HUES64 (cell line): Measurements from ENCODE around the gene RBM38.

Experiments used
- H3K27ac ChIP-seq: 2 replicates; pipeline ENCODE4 v1.7.0; 2013; ENCODE audit warnings: low read depth, low read length, inconsistent platforms
- H3K27me3 ChIP-seq: 2 replicates; pipeline ENCODE4 v1.6.1; 2013; ENCODE audit warnings: mild to moderate bottlenecking, low read length; ENCODE audit not compliant: insufficient read depth
- H3K36me3 ChIP-seq: 2 replicates; pipeline ENCODE4 v1.6.1; 2013; ENCODE audit warnings: mild to moderate bottlenecking, low read length; ENCODE audit not compliant: insufficient read depth
- H3K4me1 ChIP-seq: 2 replicates; pipeline ENCODE4 v1.6.1; 2013; ENCODE audit warnings: mild to moderate bottlenecking, low read length, moderate library complexity; ENCODE audit not compliant: insufficient read depth
- H3K4me3 ChIP-seq: 2 replicates; pipeline ENCODE4 v1.5.1; 2013; ENCODE audit warnings: mild to moderate bottlenecking, low read length, moderate library complexity
- H3K9ac ChIP-seq: 2 replicates; pipeline ENCODE4 v1.6.1; 2013; ENCODE audit warnings: mild to moderate bottlenecking, low read depth, low read length
- H3K9me3 ChIP-seq: 2 replicates; pipeline ENCODE4 v1.6.1; 2013; ENCODE audit warnings: low read depth, low read length; ENCODE audit not compliant: insufficient read depth
- WGBS: fragments of 150-250, 120-280 bp; methylation state at CpG from one replicate; pipeline ENCODE4 v1.1.7; 2013; ENCODE audit warnings: missing lambda C conversion rate; 5-methylcytosine and 5-hydroxymethylcytosine counted together

The RBM38 gene

DNA sequence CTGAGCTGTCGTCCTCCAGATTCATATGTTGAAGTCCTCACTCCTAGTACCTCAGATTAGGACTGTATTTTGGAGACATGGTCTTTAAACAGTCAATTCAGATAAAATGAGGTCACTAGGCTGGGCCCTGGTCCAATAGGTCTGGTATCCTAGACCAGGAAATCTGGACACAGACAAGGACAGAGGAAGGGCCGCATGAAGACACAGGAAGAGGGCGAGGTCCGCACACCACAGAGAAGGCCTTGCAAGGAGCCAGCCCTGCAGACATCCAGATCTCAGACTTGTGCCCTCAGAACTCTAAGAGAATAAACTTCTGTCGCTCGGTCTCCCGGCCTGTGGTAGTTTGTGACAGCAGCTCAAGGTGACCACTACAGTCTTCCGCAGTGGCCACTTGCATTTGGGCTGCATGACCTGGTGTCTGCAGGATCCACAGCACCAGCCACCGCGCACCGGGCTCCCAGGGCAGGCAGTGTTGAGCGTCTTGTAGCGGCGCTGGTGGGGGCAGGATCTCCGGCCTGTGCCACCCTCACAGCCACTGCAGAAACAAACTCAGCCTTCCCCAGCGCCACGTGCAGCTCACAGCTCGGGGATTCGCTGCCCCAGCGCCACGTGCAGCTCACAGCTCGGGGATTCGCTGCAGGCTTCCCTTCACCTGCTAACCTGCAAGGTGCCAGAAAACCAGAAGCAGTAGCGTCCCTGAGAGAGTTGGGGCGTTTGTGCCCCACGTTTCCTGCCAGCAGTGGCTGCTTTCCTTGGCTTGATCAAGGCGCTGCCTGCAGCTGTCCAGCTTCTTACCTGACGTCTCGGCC, 6.0 kb upstream of the RBM38 start:
- no peak overlapping the region for H3K27ac ChIP-seq

DNA sequence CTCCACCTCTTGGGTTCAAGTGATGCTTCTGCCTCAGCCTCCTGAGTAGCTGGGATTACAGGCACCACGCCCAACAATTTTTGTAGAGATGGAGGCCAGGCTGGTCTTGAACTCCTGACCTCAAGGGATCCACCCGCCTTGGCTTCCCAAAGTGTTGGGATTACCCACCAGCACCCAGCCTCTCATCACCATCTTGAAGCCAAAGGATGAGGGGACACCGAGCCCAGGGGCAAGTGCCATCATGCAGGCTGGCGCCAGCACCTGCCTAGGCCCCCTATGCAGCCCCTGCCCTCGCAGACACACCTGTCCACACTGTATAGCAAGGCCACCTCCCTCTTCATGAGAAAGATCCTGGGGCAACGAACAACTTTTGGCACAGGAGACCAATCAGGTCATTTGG, 5.3 kb upstream of the RBM38 start:
- Histone ChIP-seq H3K9me3 (no peaks in the 10 kb centered on the region), H3K27ac (no peak overlapping the region), H3K4me1 (peaks cover 12% of the 10 kb centered on the region; the same call in 1 of the 2 replicates), H3K4me3 (no peak overlapping the region), H3K27me3 (peaks cover 12% of the 10 kb centered on the region), H3K9ac (no peak overlapping the region), H3K36me3 (no peaks in the 10 kb centered on the region)
- 90% methylated on average over 6 of the region's 6 CpGs for WGBS

More for the DNA sequence above, 6.0 kb upstream of the RBM38 start:
- no peak overlapping the region for H3K4me3 ChIP-seq
- H3K9ac ChIP-seq: no peak overlapping the region
- H3K9me3 ChIP-seq: no peaks in the 10 kb centered on the region
- peaks cover 7% of the 10 kb centered on the region for H3K27me3 ChIP-seq
- peaks cover 7% of the 10 kb centered on the region; the same call in 1 of the 2 replicates for H3K4me1 ChIP-seq
- 95% methylated on average over 29 of the region's 29 CpGs for WGBS
- no peaks in the 10 kb centered on the region for H3K36me3 ChIP-seq

DNA sequence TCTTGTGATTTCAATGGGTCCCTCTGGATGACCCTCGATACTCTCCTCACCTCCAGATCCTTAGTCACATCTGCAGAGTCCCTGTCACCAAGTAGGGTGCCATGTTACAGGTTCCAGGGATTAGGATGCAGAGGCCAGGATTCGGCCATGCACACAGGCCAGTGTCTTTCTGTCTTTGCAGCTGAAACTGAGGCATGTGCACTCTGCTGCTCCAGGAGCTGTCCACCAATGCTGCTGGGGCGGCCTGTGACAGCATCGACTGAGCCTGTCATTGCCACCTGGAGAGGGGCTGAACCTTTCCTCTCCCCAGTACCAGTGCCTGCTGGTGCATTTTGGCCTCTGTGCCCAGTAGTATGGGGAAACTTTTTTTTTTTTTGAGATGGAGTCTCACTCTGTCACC, 4.4 kb upstream of the RBM38 start:
- no peak overlapping the region for H3K9ac ChIP-seq
- H3K27me3 ChIP-seq: peaks cover 12% of the 10 kb centered on the region
- H3K4me3 ChIP-seq: no peak overlapping the region
- WGBS: 95% methylated on average over 4 of the region's 4 CpGs
- H3K4me1 ChIP-seq: peaks cover 12% of the 10 kb centered on the region; the same call in 1 of the 2 replicates
- H3K27ac ChIP-seq: no peak overlapping the region
- no peaks in the 10 kb centered on the region for H3K36me3 ChIP-seq
- no peaks in the 10 kb centered on the region for H3K9me3 ChIP-seq

DNA sequence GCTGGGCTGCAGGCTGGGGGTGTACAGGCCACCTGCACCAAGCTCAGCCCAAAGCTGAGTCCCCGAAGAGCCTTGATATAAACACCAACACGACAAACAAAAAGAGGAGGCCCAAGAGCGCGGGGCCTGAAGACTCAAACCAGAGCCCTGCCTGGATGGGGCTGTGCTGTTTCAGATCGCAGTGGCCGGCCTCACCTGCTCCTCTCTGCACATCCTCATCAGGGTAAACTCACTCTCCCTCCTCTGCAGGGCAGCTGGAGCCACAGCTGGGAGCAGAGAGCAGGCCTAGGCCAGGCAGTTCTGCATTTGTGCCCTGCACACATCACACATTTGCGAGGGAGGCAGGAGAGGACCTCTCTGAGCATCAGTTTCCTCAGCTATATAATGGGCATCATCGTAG, 3.7 kb upstream of the RBM38 start:
- Histone ChIP-seq H3K9ac (no peak overlapping the region), H3K9me3 (no peaks in the 10 kb centered on the region), H3K36me3 (no peaks in the 10 kb centered on the region), H3K4me3 (no peak overlapping the region), H3K27me3 (peaks cover 12% of the 10 kb centered on the region), H3K4me1 (peaks cover 17% of the 10 kb centered on the region; the same call in 1 of the 2 replicates), H3K27ac (no peak overlapping the region)
- 94% methylated on average over 8 of the region's 8 CpGs for WGBS

DNA sequence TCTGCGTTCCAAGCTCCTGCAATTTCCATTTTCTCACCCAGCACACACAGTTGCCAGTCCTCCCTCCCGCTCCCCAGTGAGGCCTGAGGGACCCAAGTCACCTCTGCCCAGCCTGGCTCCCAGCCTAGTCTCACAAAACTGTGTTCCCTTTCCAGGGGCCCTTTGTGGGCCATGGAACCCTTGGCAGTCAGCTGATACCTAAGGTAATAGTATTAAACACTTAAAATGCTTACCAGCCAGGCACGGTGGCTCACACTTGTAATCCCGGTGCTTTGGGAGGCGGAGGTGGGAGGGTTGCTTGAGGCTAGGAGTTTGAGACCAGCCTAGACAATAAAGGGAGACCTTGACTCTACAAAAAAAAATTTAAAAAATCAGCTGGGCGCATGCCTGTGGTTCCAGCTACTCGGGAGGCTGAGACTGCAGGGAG, 3.2 kb upstream of the RBM38 start:
- peaks cover 12% of the 10 kb centered on the region for H3K27me3 ChIP-seq
- peaks cover under 1% of the 10 kb centered on the region for H3K36me3 ChIP-seq
- H3K9me3 ChIP-seq: no peaks in the 10 kb centered on the region
- H3K4me1 ChIP-seq: peaks cover 20% of the 10 kb centered on the region; the same call in 1 of the 2 replicates
- H3K9ac ChIP-seq: no peak overlapping the region
- H3K27ac ChIP-seq: no peak overlapping the region
- H3K4me3 ChIP-seq: no peak overlapping the region
- 91% methylated on average over 7 of the region's 7 CpGs for WGBS

DNA sequence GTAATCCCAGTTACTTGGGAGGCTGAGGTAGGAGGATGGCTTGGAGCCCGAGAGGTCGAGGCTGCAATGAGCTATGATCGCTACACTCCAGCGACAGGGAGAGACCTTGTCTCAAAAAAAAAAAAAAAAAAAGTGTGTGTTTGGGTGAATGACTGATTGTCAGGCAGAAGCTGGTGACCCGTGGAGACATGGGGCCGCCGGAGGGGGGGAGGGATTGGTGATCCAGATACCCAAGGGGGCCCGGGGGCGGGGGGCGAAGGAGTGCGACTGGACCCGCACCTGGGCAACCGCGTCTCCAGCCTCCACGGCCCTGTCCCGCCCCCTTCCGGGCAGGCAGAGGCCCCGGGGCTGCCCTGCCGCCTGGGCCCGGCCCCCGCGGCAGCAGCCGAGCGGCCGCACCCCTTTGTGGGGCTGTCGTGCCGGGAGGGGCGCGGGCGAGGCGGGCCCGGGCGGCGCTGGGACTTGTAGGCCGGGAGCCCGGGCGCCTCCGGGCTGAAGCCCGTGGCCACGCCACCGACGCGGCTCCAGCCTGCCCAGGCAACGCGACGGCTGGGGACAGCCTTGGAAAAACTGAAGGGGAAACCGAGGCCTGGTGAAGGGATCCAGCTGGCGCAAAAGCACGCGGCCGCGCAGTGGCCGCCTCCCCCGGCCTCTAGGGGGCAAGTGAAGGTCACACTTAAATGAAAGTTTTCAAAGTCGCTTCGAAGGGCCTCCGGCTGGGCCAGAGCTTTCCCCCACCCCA, 2.1 kb upstream of the RBM38 start:
- 6% methylated on average over 57 of the region's 57 CpGs for WGBS
- Histone ChIP-seq H3K27me3 (peaks cover 12% of the 10 kb centered on the region), H3K9ac (peak overlapping the region; percentile 39)

DNA sequence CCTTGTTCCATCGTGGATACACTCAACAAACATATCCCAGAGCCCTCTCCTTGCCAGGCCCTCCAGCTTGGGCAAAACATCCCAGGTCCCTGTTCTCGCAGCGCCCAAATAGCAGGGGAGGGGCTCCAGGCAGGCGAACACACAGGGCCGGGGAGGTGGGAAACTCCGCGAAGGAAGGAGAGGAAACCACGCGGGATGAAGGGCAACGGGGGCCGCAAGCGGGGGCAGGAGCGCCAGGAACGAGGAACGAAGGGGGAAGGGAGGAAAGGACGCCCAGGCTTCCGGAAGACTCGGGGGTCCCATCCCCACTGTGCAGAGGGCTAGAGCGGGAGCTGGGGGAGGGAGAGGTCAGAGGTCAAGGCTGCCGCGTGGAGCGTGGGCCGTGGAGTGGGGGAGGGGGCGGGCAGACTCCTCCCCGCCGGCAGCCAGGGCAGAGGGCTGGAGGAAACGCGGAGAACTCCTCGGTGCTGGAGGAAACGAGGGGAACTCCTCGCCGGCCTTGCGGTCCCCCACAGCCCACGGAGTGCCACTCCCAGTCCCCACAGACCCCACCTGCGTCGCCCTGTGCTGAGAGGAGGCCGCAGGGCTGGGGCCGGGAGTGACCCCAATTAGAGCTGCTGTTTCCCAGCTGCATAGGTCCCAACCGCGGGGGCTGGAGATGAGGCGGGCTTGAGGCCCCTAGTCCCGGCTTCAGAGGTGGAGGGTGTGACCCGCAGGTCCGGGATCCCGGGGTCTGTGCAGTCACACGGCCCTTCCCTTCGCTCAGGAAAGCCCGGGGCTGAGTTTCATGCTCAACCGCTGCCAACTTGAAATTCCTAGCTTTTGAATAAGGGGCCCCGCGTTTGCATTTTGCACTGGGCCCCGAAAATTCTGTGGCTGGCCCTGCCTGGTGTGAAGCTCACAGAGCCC, 1.2 kb upstream of the RBM38 start:
- Histone ChIP-seq H3K9me3 (no peaks in the 10 kb centered on the region), H3K9ac (peak overlapping the region; percentile 39), H3K4me3 (peak overlapping the region; percentile 43), H3K27ac (no peak overlapping the region; the same call in 1 of the 2 replicates), H3K27me3 (peaks cover 12% of the 10 kb centered on the region), H3K4me1 (peaks cover 27% of the 10 kb centered on the region), H3K36me3 (peaks cover 20% of the 10 kb centered on the region)
- WGBS: 13% methylated on average over 52 of the region's 52 CpGs

More for the DNA sequence above, 2.1 kb upstream of the RBM38 start:
- peaks cover 12% of the 10 kb centered on the region for H3K36me3 ChIP-seq
- H3K9me3 ChIP-seq: no peaks in the 10 kb centered on the region
- H3K27ac ChIP-seq: no peak overlapping the region; the same call in 1 of the 2 replicates
- H3K4me3 ChIP-seq: peak overlapping the region; percentile 43
- peaks cover 23% of the 10 kb centered on the region; the same call in 1 of the 2 replicates for H3K4me1 ChIP-seq

DNA sequence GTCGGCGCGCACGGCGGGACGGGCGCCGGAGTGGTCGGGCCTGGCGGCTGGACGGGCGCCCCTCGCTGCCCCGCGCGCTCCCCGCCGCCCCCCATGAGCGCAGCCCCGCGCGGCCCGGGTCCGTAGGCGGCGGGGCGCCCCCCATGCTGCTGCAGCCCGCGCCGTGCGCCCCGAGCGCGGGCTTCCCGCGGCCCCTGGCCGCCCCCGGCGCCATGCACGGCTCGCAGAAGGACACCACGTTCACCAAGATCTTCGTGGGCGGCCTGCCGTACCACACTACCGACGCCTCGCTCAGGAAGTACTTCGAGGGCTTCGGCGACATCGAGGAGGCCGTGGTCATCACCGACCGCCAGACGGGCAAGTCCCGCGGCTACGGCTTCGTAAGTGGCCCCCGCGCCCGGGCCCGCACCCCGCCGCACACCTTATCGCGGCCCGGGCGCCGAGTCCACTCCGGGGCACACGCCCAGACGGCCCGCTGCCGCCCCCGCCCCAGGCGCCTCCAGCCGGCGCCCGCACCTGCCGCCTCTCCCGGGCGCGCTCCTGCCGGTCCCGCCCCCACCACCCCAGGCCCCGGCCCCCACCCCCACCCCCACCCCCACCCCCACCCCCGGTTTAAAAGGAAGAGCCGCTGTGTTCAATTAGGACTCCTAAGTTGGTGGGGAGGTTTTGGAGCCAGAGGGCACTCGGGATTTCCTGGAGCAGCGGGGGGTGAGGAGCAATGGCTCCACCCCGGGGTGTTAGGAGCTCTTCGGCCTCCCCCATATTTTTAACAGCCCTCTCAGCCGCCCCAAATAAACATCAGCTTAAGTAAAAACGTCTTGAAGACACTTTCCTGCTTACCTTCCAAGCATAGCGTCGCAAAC, 474 bp downstream of the RBM38 start:
- Histone ChIP-seq H3K4me1 (peaks cover 38% of the 10 kb centered on the region), H3K27me3 (peaks cover 12% of the 10 kb centered on the region), H3K9me3 (no peaks in the 10 kb centered on the region), H3K4me3 (peak overlapping the region; percentile 76), H3K27ac (no peak overlapping the region), H3K9ac (peak overlapping the region; percentile 78), H3K36me3 (peaks cover 30% of the 10 kb centered on the region)
- under 1% methylated on average over 83 of the region's 98 CpGs for WGBS

DNA sequence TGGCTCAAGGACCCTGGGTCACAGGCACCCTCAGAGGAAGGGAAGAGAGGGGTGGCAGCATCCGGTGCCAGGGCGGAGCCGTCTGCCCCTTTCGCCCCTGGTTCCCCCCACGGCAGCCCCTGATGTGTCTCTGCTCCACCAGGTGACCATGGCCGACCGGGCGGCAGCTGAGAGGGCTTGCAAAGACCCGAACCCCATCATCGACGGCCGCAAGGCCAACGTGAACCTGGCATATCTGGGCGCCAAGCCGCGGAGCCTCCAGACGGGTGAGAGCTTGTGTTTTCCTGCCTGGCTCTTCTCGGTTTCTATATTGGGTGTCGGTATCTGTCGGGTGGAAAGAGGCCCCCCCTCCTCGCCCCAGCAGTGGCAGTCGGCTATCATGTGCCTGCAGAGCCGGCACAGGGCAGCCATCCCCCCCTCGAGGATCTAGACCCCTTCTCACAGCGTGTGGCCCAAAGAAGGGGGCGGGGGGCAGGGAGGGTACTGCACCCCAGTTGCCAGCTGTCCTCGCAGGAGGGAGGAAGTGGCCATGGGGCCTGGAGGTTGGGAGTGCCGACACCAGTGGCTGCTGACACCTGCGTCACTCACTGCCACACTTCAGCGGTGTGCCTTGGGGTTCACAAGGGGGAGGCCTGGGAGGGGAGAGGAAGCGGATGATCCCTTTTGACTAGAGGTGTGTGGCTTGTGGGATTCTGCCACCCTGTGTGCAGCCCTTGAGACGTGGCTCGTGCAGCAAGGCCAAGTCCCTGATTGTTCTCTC, 1.5 kb downstream of the RBM38 start:
- Histone ChIP-seq H3K4me3 (peak overlapping the region; percentile 76), H3K27me3 (peaks cover 12% of the 10 kb centered on the region), H3K36me3 (peaks cover 40% of the 10 kb centered on the region), H3K27ac (no peak overlapping the region), H3K9me3 (no peaks in the 10 kb centered on the region), H3K9ac (peak overlapping the region; percentile 50), H3K4me1 (peaks cover 38% of the 10 kb centered on the region)
- 54% methylated on average over 33 of the region's 33 CpGs for WGBS
